HG03196 (cell line): ENCODE data around the gene XPC.
"Not testable (repeated sequence)": the region's sequence is repeated elsewhere in the genome, so short reads cannot be mapped to it uniquely, and the experiment has no call there.

Source experiments
- ATAC-seq: cut with Tn5 transposase; IDR thresholded peaks from one replicate; pipeline ENCODE4 v1.9.1; 2021; ENCODE audit not compliant: unreplicated experiment

XPC gene

GRCh38 chr3:14178247-14179113 is at the start of gene XPC, which contains the start of gene LSM3:
TSS of gene XPC (minus strand) at chr3:14178601. CDS start at chr3:14178568, 33 bp downstream.
TSS of gene LSM3 (plus strand) at chr3:14178817. CDS start at chr3:14178861, 44 bp downstream.
- peak; percentile 94 for ATAC-seq

- no peak for ATAC-seq
These were observed 49.5 kb upstream of the XPC start for GRCh38 chr3:14227856-14228255.

- ATAC-seq: not testable (repeated sequence)
These were observed 48.0 kb upstream of the XPC start for GRCh38 chr3:14226351-14226750.

- no peak for ATAC-seq
These were observed 47.0 kb upstream of the XPC start for GRCh38 chr3:14225421-14225820.

GRCh38 chr3:14224895-14225294 is 46.5 kb upstream of the XPC start:
- ATAC-seq: no peak

- ATAC-seq: no peak
These were observed 45.2 kb upstream of the XPC start for GRCh38 chr3:14223595-14223994.

GRCh38 chr3:14222900-14223594 is 44.6 kb upstream of the XPC start:
- ATAC-seq: no peak

GRCh38 chr3:14222457-14222856 is 44.1 kb upstream of the XPC start:
- no peak for ATAC-seq

GRCh38 chr3:14221902-14222301 is 43.5 kb upstream of the XPC start:
- ATAC-seq: no peak

- no peak for ATAC-seq
These were observed 42.5 kb upstream of the XPC start for GRCh38 chr3:14220933-14221332.

- ATAC-seq: no peak
These were observed 40.0 kb upstream of the XPC start for GRCh38 chr3:14218355-14218754.

- ATAC-seq: no peak
These were observed 38.1 kb upstream of the XPC start for GRCh38 chr3:14216257-14217048.

- no peak for ATAC-seq
These were observed 36.4 kb upstream of the XPC start for GRCh38 chr3:14214764-14215163.

GRCh38 chr3:14213066-14213774 is 34.8 kb upstream of the XPC start:
- no peak for ATAC-seq

- ATAC-seq: no peak
These were observed 33.6 kb upstream of the XPC start for GRCh38 chr3:14212032-14212431.

GRCh38 chr3:14211621-14212020 is 33.2 kb upstream of the XPC start:
- no peak for ATAC-seq

- no peak for ATAC-seq
These were observed 32.6 kb upstream of the XPC start for GRCh38 chr3:14210843-14211594.

GRCh38 chr3:14210290-14210688 is 31.9 kb upstream of the XPC start:
- ATAC-seq: no peak

GRCh38 chr3:14209581-14210289 is 31.3 kb upstream of the XPC start:
- no peak for ATAC-seq
